ENCODE results near the gene METTL13.

METTL13 gene

DNA sequence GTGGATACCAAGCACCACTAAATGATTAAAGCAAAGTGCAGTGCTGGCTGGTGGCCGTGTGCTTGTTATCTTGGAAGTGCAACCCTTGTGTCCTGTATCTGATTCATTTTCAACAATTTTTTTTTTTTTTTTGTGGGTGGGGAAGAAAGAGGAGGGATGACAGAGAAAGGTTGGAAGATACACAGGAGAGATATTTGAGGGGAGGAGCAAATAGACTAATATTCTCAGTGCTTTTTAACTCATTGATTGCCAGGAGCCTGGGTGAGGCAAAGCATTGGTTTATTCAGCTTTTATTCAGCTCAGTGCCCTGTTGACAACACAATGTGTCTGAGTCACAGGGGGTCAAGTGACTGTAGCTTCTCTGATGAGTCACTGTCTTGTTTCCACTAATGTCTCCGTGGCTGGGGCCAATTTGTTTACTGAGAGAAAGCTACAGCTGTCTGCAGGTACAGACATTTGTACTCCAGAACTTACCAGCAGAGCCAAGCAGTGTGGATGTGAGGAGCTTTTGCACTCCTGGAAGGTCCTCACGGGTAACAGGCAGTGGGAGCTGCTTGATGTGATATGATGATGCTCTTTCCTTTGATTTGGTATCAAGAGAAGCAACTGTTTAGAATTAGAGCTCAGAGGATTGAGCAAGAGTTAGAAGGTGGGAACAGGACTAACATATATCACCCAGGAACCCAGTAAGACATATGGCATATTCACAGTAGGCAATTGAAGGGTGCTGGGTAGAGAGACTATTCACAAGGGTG, 36.2 kb downstream of the METTL13 start:
- no peak for TF ChIP-seq GABPA (IDR thresholded peaks at IDR 0.05; ENCODE audit: low read depth)
- TF ChIP-seq, protein P1, sequence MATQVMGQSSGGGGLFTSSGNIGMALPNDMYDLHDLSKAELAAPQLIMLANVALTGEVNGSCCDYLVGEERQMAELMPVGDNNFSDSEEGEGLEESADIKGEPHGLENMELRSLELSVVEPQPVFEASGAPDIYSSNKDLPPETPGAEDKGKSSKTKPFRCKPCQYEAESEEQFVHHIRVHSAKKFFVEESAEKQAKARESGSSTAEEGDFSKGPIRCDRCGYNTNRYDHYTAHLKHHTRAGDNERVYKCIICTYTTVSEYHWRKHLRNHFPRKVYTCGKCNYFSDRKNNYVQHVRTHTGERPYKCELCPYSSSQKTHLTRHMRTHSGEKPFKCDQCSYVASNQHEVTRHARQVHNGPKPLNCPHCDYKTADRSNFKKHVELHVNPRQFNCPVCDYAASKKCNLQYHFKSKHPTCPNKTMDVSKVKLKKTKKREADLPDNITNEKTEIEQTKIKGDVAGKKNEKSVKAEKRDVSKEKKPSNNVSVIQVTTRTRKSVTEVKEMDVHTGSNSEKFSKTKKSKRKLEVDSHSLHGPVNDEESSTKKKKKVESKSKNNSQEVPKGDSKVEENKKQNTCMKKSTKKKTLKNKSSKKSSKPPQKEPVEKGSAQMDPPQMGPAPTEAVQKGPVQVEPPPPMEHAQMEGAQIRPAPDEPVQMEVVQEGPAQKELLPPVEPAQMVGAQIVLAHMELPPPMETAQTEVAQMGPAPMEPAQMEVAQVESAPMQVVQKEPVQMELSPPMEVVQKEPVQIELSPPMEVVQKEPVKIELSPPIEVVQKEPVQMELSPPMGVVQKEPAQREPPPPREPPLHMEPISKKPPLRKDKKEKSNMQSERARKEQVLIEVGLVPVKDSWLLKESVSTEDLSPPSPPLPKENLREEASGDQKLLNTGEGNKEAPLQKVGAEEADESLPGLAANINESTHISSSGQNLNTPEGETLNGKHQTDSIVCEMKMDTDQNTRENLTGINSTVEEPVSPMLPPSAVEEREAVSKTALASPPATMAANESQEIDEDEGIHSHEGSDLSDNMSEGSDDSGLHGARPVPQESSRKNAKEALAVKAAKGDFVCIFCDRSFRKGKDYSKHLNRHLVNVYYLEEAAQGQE (IDR thresholded peaks at IDR 0.05; ENCODE audit: insufficient replicate concordance, low read depth): no peak
- no peak for TF ChIP-seq POLR2AphosphoS5 (IDR thresholded peaks at IDR 0.05; ENCODE audit: low read depth)
- no peak for TF ChIP-seq SPI1 (IDR thresholded peaks at IDR 0.05; ENCODE audit: borderline replicate concordance, low read depth)
- TF ChIP-seq, protein P2, sequence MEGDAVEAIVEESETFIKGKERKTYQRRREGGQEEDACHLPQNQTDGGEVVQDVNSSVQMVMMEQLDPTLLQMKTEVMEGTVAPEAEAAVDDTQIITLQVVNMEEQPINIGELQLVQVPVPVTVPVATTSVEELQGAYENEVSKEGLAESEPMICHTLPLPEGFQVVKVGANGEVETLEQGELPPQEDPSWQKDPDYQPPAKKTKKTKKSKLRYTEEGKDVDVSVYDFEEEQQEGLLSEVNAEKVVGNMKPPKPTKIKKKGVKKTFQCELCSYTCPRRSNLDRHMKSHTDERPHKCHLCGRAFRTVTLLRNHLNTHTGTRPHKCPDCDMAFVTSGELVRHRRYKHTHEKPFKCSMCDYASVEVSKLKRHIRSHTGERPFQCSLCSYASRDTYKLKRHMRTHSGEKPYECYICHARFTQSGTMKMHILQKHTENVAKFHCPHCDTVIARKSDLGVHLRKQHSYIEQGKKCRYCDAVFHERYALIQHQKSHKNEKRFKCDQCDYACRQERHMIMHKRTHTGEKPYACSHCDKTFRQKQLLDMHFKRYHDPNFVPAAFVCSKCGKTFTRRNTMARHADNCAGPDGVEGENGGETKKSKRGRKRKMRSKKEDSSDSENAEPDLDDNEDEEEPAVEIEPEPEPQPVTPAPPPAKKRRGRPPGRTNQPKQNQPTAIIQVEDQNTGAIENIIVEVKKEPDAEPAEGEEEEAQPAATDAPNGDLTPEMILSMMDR (IDR thresholded peaks at IDR 0.05; ENCODE audit: insufficient read depth, low read length): no peak
- no peak overlapping the region for H3K4me3 ChIP-seq (replicated peaks; ENCODE audit: insufficient read depth, low read length)
- DNase-seq (ENCODE audit: low read depth in 1 of 2, low spot score in 1 of 2): no peak
- no peaks in the 10 kb centered on the region for H3K27me3 ChIP-seq (ENCODE audit: insufficient read depth, poor library complexity, severe bottlenecking)
- H3K27ac ChIP-seq (replicated peaks): no peak overlapping the region

DNA sequence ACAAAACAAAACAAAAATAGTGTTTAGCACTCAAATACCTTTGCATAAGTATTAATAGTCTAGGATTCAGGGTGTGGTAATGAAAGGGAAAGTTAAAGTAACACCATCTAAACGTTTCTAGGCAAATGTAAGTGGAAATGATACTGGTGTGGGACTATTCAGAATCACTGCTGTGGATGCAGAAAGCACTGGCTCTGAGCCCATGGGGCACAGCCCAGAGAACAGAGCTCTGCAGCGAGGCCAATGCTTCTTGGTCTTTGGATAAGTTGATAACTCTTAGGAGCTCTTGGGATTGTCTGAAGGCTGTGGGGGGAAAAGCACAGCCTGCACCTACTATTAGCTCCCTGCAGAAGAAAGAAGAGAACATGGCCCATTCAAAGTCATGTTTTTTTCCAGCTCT, 38.5 kb downstream of the METTL13 start:
- no peaks in the 10 kb centered on the region for H3K27me3 ChIP-seq (ENCODE audit: insufficient read depth, poor library complexity, severe bottlenecking)
- no peak for DNase-seq (ENCODE audit: low read depth in 1 of 2, low spot score in 1 of 2)
- TF ChIP-seq POLR2AphosphoS5 (IDR thresholded peaks at IDR 0.05; ENCODE audit: low read depth): no peak
- TF ChIP-seq, protein P2 (IDR thresholded peaks at IDR 0.05; ENCODE audit: insufficient read depth, low read length): no peak
- no peak for TF ChIP-seq GABPA (IDR thresholded peaks at IDR 0.05; ENCODE audit: low read depth)
- TF ChIP-seq SPI1 (IDR thresholded peaks at IDR 0.05; ENCODE audit: borderline replicate concordance, low read depth): no peak
- TF ChIP-seq, protein P1 (IDR thresholded peaks at IDR 0.05; ENCODE audit: insufficient replicate concordance, low read depth): no peak
- H3K4me3 ChIP-seq (replicated peaks; ENCODE audit: insufficient read depth, low read length): no peak overlapping the region
- H3K27ac ChIP-seq (replicated peaks): no peak overlapping the region

GRCh38 chr1:171826973-171827372, 45.5 kb downstream of the METTL13 start:
- H3K4me3 ChIP-seq (replicated peaks; ENCODE audit: insufficient read depth, low read length): no peak overlapping the region
- TF ChIP-seq GABPA (IDR thresholded peaks at IDR 0.05; ENCODE audit: low read depth): no peak
- no peak for TF ChIP-seq POLR2AphosphoS5 (IDR thresholded peaks at IDR 0.05; ENCODE audit: low read depth)
- TF ChIP-seq, protein P1 (IDR thresholded peaks at IDR 0.05; ENCODE audit: insufficient replicate concordance, low read depth): no peak
- TF ChIP-seq SPI1 (IDR thresholded peaks at IDR 0.05; ENCODE audit: borderline replicate concordance, low read depth): no peak
- TF ChIP-seq, protein P2 (IDR thresholded peaks at IDR 0.05; ENCODE audit: insufficient read depth, low read length): no peak
- H3K27ac ChIP-seq (replicated peaks): no peak overlapping the region
- no peak for DNase-seq (ENCODE audit: low read depth in 1 of 2, low spot score in 1 of 2)
- H3K27me3 ChIP-seq (ENCODE audit: insufficient read depth, poor library complexity, severe bottlenecking): no peaks in the 10 kb centered on the region
